WTC11 (cell line): Measurements from ENCODE around the gene LRFN2. TPM values are rescaled to one million over a fixed set of nuclear protein-coding genes. Genes with fewer than 3 reads are reported as not detected.

Experiments
- ATAC-seq: fragments of 200-7000 bp; cut with Tn5 transposase; 2 replicates; pipeline ENCODE4 v1.10.0; 2021; ENCODE audit warnings: mild to moderate bottlenecking, moderate library complexity
- CTCF ChIA-PET: fragments of 300-600 bp; sonication (Branson Sonifier 250); formaldehyde crosslinking; loops from one replicate; lab custom pipeline; 2021; ENCODE audit warnings: antibody characterized with exemption; lab: Charles Lee
- POLR2A ChIA-PET: fragments of 350-600 bp; sonication (Branson Sonifier 250); formaldehyde crosslinking; loops from one replicate; lab custom pipeline; 2021; ENCODE audit warnings: antibody characterized with exemption; lab: Charles Lee
- DNase-seq: peaks from one replicate; pipeline ENCODE4 v3.0.0; 2021; ENCODE audit warnings: low spot score
- H3K27ac Mint-ChIP-seq: 2 replicates; pipeline ENCODE4 v1.8.0; 2021; ENCODE audit warnings: mixed read lengths
- H3K27me3 Mint-ChIP-seq: 2 replicates; pipeline ENCODE4 v1.8.0; 2021; ENCODE audit warnings: low read depth, mild to moderate bottlenecking, moderate library complexity, mixed read lengths
- H3K36me3 Mint-ChIP-seq: 2 replicates; pipeline ENCODE4 v1.8.0; 2021; ENCODE audit warnings: mixed read lengths
- H3K4me1 Mint-ChIP-seq: 2 replicates; pipeline ENCODE4 v1.8.0; 2022; ENCODE audit warnings: mixed read lengths
- H3K4me3 Mint-ChIP-seq: 2 replicates; pipeline ENCODE4 v1.8.0; 2021; ENCODE audit warnings: mild to moderate bottlenecking, moderate library complexity, mixed read lengths
- H3K9me3 Mint-ChIP-seq: 2 replicates; pipeline ENCODE4 v1.8.0; 2021; ENCODE audit warnings: mixed read lengths
- FOXP1 ChIP-seq: sonication (generic); formaldehyde crosslinking; IDR thresholded peaks from 2 replicates; pipeline ENCODE4 v1.8.0; 2022; ENCODE audit warnings: missing genetic modification reagents, mild to moderate bottlenecking, moderate library complexity, borderline replicate concordance
- FOXP4 ChIP-seq: sonication (generic); formaldehyde crosslinking; IDR thresholded peaks from 2 replicates; pipeline ENCODE4 v1.8.0; 2022; ENCODE audit warnings: mild to moderate bottlenecking, missing genetic modification reagents
- HMGA2 ChIP-seq: fragments of 250-450 bp; sonication (Bioruptor Pico); IDR thresholded peaks from 2 replicates; pipeline ENCODE4 v1.4.0; 2021; ENCODE audit warnings: mild to moderate bottlenecking, moderate library complexity
- JAZF1 ChIP-seq: fragments of 250-450 bp; sonication (Bioruptor Pico); IDR thresholded peaks from 2 replicates; pipeline ENCODE4 v1.9.0; 2021; ENCODE audit warnings: moderate library complexity, mild to moderate bottlenecking, inconsistent platforms
- KAT7 ChIP-seq: sonication (generic); formaldehyde crosslinking; IDR thresholded peaks from 2 replicates; pipeline ENCODE4 v1.8.1; 2023; ENCODE audit warnings: missing genetic modification reagents, mild to moderate bottlenecking, borderline replicate concordance
- MXD4 ChIP-seq: fragments of 250-450 bp; sonication (Bioruptor Pico); IDR thresholded peaks from 2 replicates; pipeline ENCODE4 v1.8.0; 2021; ENCODE audit warnings: mild to moderate bottlenecking, moderate library complexity, borderline replicate concordance
- NFE2L1 ChIP-seq: sonication (generic); formaldehyde crosslinking; IDR thresholded peaks from 2 replicates; pipeline ENCODE4 v1.8.1; 2023; ENCODE audit warnings: missing genetic modification reagents
- SMAD4 ChIP-seq: sonication (generic); formaldehyde crosslinking; IDR thresholded peaks from 2 replicates; pipeline ENCODE4 v1.8.0; 2022; ENCODE audit warnings: mild to moderate bottlenecking, missing genetic modification reagents
- SOX15 ChIP-seq: fragments of 250-450 bp; sonication (Bioruptor Pico); IDR thresholded peaks from 2 replicates; pipeline ENCODE4 v1.9.0; 2021; ENCODE audit warnings: mild to moderate bottlenecking
- TEAD1 ChIP-seq: sonication (generic); formaldehyde crosslinking; IDR thresholded peaks from 2 replicates; pipeline ENCODE4 v1.8.0; 2022; ENCODE audit warnings: mild to moderate bottlenecking, missing genetic modification reagents
- ZNF317 ChIP-seq: sonication (generic); formaldehyde crosslinking; IDR thresholded peaks from 2 replicates; pipeline ENCODE4 v1.8.1; 2023; ENCODE audit warnings: low read depth, mild to moderate bottlenecking, moderate library complexity, missing genetic modification reagents, borderline replicate concordance
- ZNF416 ChIP-seq: fragments of 250-450 bp; sonication (Bioruptor Pico); IDR thresholded peaks from 2 replicates; pipeline ENCODE4 v1.9.0; 2021; ENCODE audit warnings: mild to moderate bottlenecking, inconsistent platforms
- ZNF423 ChIP-seq: fragments of 250-450 bp; sonication (Bioruptor Pico); IDR thresholded peaks from 2 replicates; pipeline ENCODE4 v2.1.2; 2022; ENCODE audit warnings: mild to moderate bottlenecking, moderate library complexity
- ZNF671 ChIP-seq: fragments of 250-450 bp; sonication (Bioruptor Pico); IDR thresholded peaks from 2 replicates; pipeline ENCODE4 v1.8.0; 2021; ENCODE audit warnings: mild to moderate bottlenecking
- total RNA-seq: library from RNA; stranded (reverse); gene quantifications from 3 replicates; pipeline ENCODE4 v1.2.3, GENCODE V29; 2021
- TF ChIP-seq, protein P1 (sequence below): fragments of 250-450 bp; sonication (Bioruptor Pico); IDR thresholded peaks from 2 replicates; pipeline ENCODE4 v1.9.0; 2021; ENCODE audit warnings: mild to moderate bottlenecking
- TF ChIP-seq, protein P2 (sequence below): sonication (generic); formaldehyde crosslinking; IDR thresholded peaks from 2 replicates; pipeline ENCODE4 v1.8.0; 2022; ENCODE audit warnings: missing genetic modification reagents
- TF ChIP-seq, protein P3 (sequence below): sonication (generic); formaldehyde crosslinking; conservative IDR thresholded peaks from 2 replicates; pipeline ENCODE4 v1.8.1; 2022; ENCODE audit warnings: mild to moderate bottlenecking, missing genetic modification reagents
- TF ChIP-seq, protein P4 (sequence below): sonication (generic); formaldehyde crosslinking; IDR thresholded peaks from 2 replicates; pipeline ENCODE4 v1.8.1; 2022; ENCODE audit warnings: low read depth, missing genetic modification reagents, borderline replicate concordance
- TF ChIP-seq, protein P5 (sequence below): sonication (generic); formaldehyde crosslinking; IDR thresholded peaks from 2 replicates; pipeline ENCODE4 v1.8.0; 2023; ENCODE audit warnings: missing genetic modification reagents
- TF ChIP-seq, protein P6 (sequence below): sonication (generic); formaldehyde crosslinking; IDR thresholded peaks from 2 replicates; pipeline ENCODE4 v1.8.1; 2022; ENCODE audit warnings: mild to moderate bottlenecking, moderate library complexity, missing genetic modification reagents

The LRFN2 gene
- total RNA-seq, 1 experiment from 2014 or later, result 1.6 TPM

- TF ChIP-seq FOXP4 (CRISPR knock-in tag) (no peak), KAT7 (CRISPR knock-in tag) (no peak)
- TF ChIP-seq, all 79 proteins: peak for 0
These were observed 176.3 kb downstream of the LRFN2 start (continued) for GRCh38 chr6:40410821-40411220.

DNA sequence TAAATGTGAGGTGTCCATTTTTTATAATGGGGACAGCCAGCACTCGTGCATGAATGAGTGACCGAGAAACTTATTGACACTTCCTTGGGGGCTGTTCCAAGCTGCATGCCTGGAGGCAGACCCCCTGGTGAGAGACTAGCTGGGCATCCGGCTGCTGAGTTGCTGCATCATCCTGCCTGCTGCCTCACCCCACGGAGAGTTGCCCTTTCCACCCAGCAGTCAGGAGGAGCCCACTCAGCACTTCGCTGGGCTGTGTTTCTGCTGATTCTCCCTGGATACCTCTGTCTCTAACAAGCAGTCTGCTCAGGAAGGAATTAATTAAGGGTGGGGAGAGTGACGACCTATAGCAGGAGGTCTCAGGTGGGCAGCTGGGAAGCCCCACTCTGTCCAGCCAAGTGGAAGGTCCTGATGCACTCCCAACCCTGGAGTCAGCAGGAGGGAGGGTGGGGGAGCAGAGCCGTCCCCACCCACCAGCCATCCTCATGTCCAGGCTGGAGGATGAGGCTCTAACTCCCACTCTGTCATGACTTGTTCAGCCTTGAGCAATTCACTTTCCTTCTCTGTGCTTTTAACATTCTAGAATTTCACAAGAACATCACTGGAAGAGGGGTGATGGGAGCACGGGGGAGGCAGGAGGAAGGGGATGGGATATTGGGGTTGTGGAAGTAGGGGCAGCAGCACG lies 177.3 kb downstream of the LRFN2 start:
- POLR2A ChIA-PET, result no interaction called here
- H3K9me3 Mint-ChIP-seq, result no peaks in the 10 kb centered on the region
- DNase-seq, result no peak
- ATAC-seq, result no peak
- H3K27ac Mint-ChIP-seq, result no peak overlapping the region
- H3K4me1 Mint-ChIP-seq, result peaks cover 25% of the 10 kb centered on the region
- CTCF ChIA-PET, result no interaction called here
- H3K4me3 Mint-ChIP-seq, result no peak overlapping the region
- TF ChIP-seq ZNF423 (CRISPR knock-in tag) (peak; percentile 39; the same call in 1 of the 2 replicates), ZNF317 (CRISPR knock-in tag) (no peak)
- no peaks in the 10 kb centered on the region for H3K36me3 Mint-ChIP-seq
- peaks cover 5% of the 10 kb centered on the region; the same call in 1 of the 2 replicates for H3K27me3 Mint-ChIP-seq

DNA sequence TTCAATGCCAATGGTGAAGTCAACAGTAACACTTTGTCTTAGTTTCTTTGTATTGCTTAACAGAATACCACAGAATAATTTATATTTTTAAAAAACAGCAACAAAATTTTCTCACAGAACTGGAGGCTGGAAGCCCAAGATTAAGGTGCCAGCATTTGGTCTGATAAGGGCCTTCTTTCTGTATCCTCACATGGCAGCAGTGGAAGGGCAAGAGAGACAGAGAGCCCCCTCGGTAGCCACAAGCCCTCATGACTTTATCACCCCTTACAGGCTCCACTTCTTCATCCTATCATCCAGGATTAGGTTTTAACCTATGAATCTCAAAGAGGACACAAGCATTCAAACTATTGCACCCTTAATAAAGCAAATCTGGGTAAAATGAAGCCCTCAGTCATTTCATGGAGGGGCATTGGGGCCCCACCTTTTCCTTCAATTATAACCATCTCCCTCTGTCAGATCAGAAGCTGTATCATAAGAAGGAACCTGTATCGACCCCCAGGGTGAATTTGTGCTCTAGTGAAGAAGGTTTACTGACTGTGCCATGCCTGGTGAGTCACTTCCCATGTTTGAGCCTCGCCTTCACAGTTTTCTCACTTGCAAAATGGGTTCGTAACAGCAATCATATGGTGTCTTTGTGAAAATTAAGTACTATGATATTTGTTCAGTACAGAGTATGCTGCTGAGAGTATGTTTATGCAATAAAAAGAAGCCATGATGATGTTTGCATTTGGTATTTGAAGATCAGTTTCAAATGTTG lies 178.2 kb downstream of the LRFN2 start:
- POLR2A ChIA-PET, result no interaction called here
- CTCF ChIA-PET, result no interaction called here

DNA sequence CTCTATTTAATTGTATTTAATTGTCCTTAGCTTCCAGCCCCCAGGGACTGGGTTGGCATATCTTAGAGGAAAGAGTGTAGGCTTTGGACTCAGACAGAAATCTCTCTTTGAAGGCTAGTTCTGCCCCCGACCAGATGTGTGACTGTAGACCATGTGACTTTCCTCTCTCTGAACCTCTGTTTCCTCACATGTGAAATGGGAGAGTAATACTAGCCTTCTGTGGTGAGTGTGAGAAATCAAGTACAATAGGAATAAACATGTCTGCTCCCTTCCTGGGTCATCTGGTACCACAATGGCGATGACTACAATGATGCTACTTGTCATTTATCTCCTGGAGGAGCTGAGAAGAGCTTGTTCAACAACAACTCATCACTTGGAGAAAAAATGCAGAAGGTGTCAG lies 179.9 kb downstream of the LRFN2 start:
- Mint-ChIP-seq H3K4me3 (no peak overlapping the region), H3K27ac (no peak overlapping the region), H3K9me3 (no peaks in the 10 kb centered on the region), H3K4me1 (peaks cover 25% of the 10 kb centered on the region), H3K36me3 (no peaks in the 10 kb centered on the region), H3K27me3 (peaks cover 5% of the 10 kb centered on the region; the same call in 1 of the 2 replicates)
- DNase-seq (no peak), ATAC-seq (no peak)
- ChIA-PET POLR2A (no interaction called here), CTCF (interaction anchor here (0.6 kb wide), 1 partner anchor 1634 kb away, joined by 3 read pairs; no protein-coding TSS in a partner anchor)
- TF ChIP-seq, protein P1, sequence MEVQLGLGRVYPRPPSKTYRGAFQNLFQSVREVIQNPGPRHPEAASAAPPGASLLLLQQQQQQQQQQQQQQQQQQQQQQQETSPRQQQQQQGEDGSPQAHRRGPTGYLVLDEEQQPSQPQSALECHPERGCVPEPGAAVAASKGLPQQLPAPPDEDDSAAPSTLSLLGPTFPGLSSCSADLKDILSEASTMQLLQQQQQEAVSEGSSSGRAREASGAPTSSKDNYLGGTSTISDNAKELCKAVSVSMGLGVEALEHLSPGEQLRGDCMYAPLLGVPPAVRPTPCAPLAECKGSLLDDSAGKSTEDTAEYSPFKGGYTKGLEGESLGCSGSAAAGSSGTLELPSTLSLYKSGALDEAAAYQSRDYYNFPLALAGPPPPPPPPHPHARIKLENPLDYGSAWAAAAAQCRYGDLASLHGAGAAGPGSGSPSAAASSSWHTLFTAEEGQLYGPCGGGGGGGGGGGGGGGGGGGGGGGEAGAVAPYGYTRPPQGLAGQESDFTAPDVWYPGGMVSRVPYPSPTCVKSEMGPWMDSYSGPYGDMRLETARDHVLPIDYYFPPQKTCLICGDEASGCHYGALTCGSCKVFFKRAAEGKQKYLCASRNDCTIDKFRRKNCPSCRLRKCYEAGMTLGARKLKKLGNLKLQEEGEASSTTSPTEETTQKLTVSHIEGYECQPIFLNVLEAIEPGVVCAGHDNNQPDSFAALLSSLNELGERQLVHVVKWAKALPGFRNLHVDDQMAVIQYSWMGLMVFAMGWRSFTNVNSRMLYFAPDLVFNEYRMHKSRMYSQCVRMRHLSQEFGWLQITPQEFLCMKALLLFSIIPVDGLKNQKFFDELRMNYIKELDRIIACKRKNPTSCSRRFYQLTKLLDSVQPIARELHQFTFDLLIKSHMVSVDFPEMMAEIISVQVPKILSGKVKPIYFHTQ (CRISPR knock-in tag), result no peak
- TF ChIP-seq ZNF416 (CRISPR knock-in tag) (no peak), FOXP1 (CRISPR knock-in tag) (no peak)
- TF ChIP-seq, protein P2, sequence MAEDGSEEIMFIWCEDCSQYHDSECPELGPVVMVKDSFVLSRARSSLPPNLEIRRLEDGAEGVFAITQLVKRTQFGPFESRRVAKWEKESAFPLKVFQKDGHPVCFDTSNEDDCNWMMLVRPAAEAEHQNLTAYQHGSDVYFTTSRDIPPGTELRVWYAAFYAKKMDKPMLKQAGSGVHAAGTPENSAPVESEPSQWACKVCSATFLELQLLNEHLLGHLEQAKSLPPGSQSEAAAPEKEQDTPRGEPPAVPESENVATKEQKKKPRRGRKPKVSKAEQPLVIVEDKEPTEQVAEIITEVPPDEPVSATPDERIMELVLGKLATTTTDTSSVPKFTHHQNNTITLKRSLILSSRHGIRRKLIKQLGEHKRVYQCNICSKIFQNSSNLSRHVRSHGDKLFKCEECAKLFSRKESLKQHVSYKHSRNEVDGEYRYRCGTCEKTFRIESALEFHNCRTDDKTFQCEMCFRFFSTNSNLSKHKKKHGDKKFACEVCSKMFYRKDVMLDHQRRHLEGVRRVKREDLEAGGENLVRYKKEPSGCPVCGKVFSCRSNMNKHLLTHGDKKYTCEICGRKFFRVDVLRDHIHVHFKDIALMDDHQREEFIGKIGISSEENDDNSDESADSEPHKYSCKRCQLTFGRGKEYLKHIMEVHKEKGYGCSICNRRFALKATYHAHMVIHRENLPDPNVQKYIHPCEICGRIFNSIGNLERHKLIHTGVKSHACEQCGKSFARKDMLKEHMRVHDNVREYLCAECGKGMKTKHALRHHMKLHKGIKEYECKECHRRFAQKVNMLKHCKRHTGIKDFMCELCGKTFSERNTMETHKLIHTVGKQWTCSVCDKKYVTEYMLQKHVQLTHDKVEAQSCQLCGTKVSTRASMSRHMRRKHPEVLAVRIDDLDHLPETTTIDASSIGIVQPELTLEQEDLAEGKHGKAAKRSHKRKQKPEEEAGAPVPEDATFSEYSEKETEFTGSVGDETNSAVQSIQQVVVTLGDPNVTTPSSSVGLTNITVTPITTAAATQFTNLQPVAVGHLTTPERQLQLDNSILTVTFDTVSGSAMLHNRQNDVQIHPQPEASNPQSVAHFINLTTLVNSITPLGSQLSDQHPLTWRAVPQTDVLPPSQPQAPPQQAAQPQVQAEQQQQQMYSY (CRISPR knock-in tag), result no peak

More for the DNA sequence above, 178.2 kb downstream of the LRFN2 start:
- H3K27me3 Mint-ChIP-seq, result peaks cover 5% of the 10 kb centered on the region; the same call in 1 of the 2 replicates
- no peaks in the 10 kb centered on the region for H3K9me3 Mint-ChIP-seq
- no peak for DNase-seq
- H3K4me1 Mint-ChIP-seq, result peaks cover 25% of the 10 kb centered on the region
- no peaks in the 10 kb centered on the region for H3K36me3 Mint-ChIP-seq
- TF ChIP-seq SOX15 (no peak), SMAD4 (CRISPR knock-in tag) (no peak), ZNF671 (no peak), MXD4 (no peak), TEAD1 (CRISPR knock-in tag) (no peak), NFE2L1 (CRISPR knock-in tag) (no peak), JAZF1 (CRISPR knock-in tag) (no peak), HMGA2 (CRISPR knock-in tag) (no peak)
- TF ChIP-seq, protein P3, sequence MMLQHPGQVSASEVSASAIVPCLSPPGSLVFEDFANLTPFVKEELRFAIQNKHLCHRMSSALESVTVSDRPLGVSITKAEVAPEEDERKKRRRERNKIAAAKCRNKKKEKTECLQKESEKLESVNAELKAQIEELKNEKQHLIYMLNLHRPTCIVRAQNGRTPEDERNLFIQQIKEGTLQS (CRISPR knock-in tag), result no peak
- TF ChIP-seq, protein P4, sequence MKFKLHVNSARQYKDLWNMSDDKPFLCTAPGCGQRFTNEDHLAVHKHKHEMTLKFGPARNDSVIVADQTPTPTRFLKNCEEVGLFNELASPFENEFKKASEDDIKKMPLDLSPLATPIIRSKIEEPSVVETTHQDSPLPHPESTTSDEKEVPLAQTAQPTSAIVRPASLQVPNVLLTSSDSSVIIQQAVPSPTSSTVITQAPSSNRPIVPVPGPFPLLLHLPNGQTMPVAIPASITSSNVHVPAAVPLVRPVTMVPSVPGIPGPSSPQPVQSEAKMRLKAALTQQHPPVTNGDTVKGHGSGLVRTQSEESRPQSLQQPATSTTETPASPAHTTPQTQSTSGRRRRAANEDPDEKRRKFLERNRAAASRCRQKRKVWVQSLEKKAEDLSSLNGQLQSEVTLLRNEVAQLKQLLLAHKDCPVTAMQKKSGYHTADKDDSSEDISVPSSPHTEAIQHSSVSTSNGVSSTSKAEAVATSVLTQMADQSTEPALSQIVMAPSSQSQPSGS (CRISPR knock-in tag), result no peak
- TF ChIP-seq, protein P5, sequence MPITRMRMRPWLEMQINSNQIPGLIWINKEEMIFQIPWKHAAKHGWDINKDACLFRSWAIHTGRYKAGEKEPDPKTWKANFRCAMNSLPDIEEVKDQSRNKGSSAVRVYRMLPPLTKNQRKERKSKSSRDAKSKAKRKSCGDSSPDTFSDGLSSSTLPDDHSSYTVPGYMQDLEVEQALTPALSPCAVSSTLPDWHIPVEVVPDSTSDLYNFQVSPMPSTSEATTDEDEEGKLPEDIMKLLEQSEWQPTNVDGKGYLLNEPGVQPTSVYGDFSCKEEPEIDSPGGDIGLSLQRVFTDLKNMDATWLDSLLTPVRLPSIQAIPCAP (CRISPR knock-in tag), result no peak
- TF ChIP-seq, protein P6, sequence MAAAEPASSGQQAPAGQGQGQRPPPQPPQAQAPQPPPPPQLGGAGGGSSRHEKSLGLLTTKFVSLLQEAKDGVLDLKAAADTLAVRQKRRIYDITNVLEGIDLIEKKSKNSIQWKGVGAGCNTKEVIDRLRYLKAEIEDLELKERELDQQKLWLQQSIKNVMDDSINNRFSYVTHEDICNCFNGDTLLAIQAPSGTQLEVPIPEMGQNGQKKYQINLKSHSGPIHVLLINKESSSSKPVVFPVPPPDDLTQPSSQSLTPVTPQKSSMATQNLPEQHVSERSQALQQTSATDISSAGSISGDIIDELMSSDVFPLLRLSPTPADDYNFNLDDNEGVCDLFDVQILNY (CRISPR knock-in tag), result no peak
- TF ChIP-seq, all 79 proteins: peak for 0
- H3K27ac Mint-ChIP-seq, result no peak overlapping the region
- H3K4me3 Mint-ChIP-seq, result no peak overlapping the region
- ATAC-seq, result no peak
